ENCODE data around the gene MLLT6.

MLLT6 gene

GRCh38 chr17:38707678-38708351, 2.7 kb downstream of the MLLT6 start:
- H3K4me3 ChIP-seq (ENCODE audit: control insufficient read depth, low read depth, low read length), result no peak overlapping the region
- TF ChIP-seq CTCF (conservative IDR thresholded peaks at IDR 0.05; ENCODE audit: control insufficient read depth, insufficient read depth, low read depth, low read length), result no peak
- no peak for DNase-seq (ENCODE audit: low read depth)

DNA sequence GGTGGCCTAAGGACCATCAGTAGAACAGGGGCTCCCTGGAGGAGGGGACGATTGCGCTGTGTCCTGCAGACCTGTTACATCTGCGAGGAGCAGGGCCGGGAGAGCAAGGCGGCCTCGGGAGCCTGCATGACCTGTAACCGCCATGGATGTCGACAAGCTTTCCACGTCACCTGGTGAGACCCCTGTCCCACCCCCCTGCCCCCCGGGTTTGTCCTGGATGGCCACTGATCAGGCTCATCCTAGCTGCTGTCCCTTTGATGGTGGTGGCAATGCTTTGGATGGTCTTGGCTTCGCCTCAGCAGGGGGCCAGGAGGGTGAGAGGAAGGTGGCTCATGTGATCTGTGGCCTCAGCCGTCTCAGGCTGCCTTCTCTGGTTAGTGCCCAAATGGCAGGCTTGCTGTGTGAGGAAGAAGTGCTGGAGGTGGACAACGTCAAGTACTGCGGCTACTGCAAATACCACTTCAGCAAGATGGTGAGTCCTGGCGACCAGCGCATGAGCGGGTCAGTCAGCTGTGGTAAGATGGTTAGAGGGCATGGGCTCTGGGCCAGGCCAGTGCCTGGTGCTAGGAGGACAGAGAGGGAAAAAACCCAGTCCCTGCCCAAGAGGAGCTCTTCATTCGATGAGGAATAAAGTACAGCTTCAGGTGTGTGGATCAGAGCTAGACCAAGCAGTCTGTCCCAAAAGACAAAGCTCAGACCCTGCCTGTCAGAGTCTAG, 4.2 kb downstream of the MLLT6 start:
- H3K4me3 ChIP-seq (ENCODE audit: control insufficient read depth, low read depth, low read length), result no peak overlapping the region
- no peak for TF ChIP-seq CTCF (conservative IDR thresholded peaks at IDR 0.05; ENCODE audit: control insufficient read depth, insufficient read depth, low read depth, low read length)
- no peak for DNase-seq (ENCODE audit: low read depth)

GRCh38 chr17:38709864-38710603, 5.0 kb downstream of the MLLT6 start:
- DNase-seq (ENCODE audit: low read depth), result no peak
- no peak for TF ChIP-seq CTCF (conservative IDR thresholded peaks at IDR 0.05; ENCODE audit: control insufficient read depth, insufficient read depth, low read depth, low read length)
- no peak overlapping the region for H3K4me3 ChIP-seq (ENCODE audit: control insufficient read depth, low read depth, low read length)

DNA sequence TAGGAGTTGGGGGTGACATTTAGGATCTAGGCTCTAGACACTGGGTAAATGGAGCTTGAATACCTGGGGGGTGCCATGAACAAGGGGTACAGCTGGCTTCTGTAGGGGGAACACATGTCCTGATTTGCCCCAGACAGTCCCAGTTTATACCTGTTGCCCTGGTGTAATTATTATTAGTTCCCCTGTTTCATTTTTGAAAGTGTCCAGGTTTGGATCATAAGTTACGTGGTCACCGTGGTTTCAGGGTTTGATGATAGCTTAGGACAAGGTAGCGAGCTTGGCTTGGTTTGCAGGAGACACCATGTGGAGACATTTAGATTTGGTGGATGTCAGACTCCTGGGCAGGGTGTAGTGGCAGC, 5.5 kb downstream of the MLLT6 start:
- H3K4me3 ChIP-seq (ENCODE audit: control insufficient read depth, low read depth, low read length), result no peak overlapping the region
- no peak for TF ChIP-seq CTCF (conservative IDR thresholded peaks at IDR 0.05; ENCODE audit: control insufficient read depth, insufficient read depth, low read depth, low read length)
- no peak for DNase-seq (ENCODE audit: low read depth)

DNA sequence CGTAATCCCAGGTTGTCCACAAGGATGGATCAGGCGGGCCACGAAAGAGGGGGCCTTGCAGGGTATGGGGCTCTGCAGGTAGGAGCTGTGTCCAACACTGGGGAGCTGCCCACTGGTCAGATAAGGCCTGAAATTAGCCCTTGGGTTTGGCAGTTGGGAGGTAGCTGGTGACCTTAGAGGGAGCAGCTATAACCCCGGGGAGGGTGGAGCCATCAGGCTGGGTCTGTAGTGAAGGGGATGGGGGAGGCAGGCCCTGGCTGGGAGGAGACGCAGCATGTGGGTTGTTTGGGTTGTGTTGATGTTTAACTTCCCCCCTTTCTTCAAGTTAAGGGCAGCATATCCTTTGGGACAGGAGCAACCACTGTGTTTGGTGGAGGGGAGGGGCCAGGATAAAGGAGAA, 5.9 kb downstream of the MLLT6 start:
- no peak for TF ChIP-seq CTCF (conservative IDR thresholded peaks at IDR 0.05; ENCODE audit: control insufficient read depth, insufficient read depth, low read depth, low read length)
- no peak overlapping the region for H3K4me3 ChIP-seq (ENCODE audit: control insufficient read depth, low read depth, low read length)
- no peak for DNase-seq (ENCODE audit: low read depth)

GRCh38 chr17:38711792-38712571, 6.9 kb downstream of the MLLT6 start:
- DNase-seq (ENCODE audit: low read depth), result no peak
- no peak overlapping the region for H3K4me3 ChIP-seq (ENCODE audit: control insufficient read depth, low read depth, low read length)
- TF ChIP-seq CTCF (conservative IDR thresholded peaks at IDR 0.05; ENCODE audit: control insufficient read depth, insufficient read depth, low read depth, low read length), result no peak

All from fibroblast of mammary gland (primary cell).